Activated B cell treated with CpG ODN at 0.5 μM for 24 hours (primary cell): ENCODE data around the gene DYNAP. TPM values are rescaled to one million over a fixed set of nuclear protein-coding genes. Genes with fewer than 3 reads are reported as not detected.

Experiments used
- ATAC-seq: fragments of 200-7000 bp; cut with Tn5 transposase; one replicate; pipeline ENCODE4 v1.10.0; 2021; ENCODE audit warnings: low read depth, mild to moderate bottlenecking, moderate library complexity
- CTCF ChIA-PET: fragments of 350-600 bp; sonication (Branson Sonifier 250); formaldehyde crosslinking; loops from one replicate; lab custom pipeline; 2021; ENCODE audit warnings: antibody characterized with exemption; lab: Charles Lee
- POLR2A ChIA-PET: fragments of 350-600 bp; sonication (Branson Sonifier 250); formaldehyde crosslinking; loops from one replicate; lab custom pipeline; 2021; ENCODE audit warnings: antibody characterized with exemption; lab: Charles Lee
- DNase-seq: peaks from one replicate; pipeline ENCODE4 v3.0.0; 2022
- H3K27ac Mint-ChIP-seq: one replicate; pipeline ENCODE4 v1.8.0; 2020; ENCODE audit warnings: mixed read lengths
- H3K27me3 Mint-ChIP-seq: one replicate; pipeline ENCODE4 v1.8.0; 2021; ENCODE audit warnings: mixed read lengths
- H3K36me3 Mint-ChIP-seq: one replicate; pipeline ENCODE4 v1.8.0; 2021; ENCODE audit warnings: low read depth, mixed read lengths
- H3K4me1 Mint-ChIP-seq: one replicate; pipeline ENCODE4 v1.8.0; 2021; ENCODE audit warnings: mixed read lengths
- H3K4me3 Mint-ChIP-seq: one replicate; pipeline ENCODE4 v1.8.0; 2020; ENCODE audit warnings: mild to moderate bottlenecking, mixed read lengths
- H3K9me3 Mint-ChIP-seq: one replicate; pipeline ENCODE4 v1.8.0; 2020; ENCODE audit warnings: mixed read lengths
- intact Hi-C: fragments of 100-400 bp; cut with micrococcal nuclease; formaldehyde crosslinking; loops from one replicate; pipeline ENCODE4 v1.15.1; 2024
- total RNA-seq: library from RNA; stranded (reverse); gene quantifications from 2 replicates; pipeline ENCODE4 v1.2.3, GENCODE V29; 2022
- TF ChIP-seq, protein P1 (sequence below): fragments of 200-600 bp; IDR thresholded peaks from one replicate; pipeline ENCODE4 v1.8.0; 2022; ENCODE audit warnings: antibody characterized with exemption, mild to moderate bottlenecking

Gene DYNAP
- total RNA-seq, 1 donor from 2014 or later, result not detected

- H3K36me3 Mint-ChIP-seq, result no peaks in the 10 kb centered on the region
- TF ChIP-seq, protein P1, sequence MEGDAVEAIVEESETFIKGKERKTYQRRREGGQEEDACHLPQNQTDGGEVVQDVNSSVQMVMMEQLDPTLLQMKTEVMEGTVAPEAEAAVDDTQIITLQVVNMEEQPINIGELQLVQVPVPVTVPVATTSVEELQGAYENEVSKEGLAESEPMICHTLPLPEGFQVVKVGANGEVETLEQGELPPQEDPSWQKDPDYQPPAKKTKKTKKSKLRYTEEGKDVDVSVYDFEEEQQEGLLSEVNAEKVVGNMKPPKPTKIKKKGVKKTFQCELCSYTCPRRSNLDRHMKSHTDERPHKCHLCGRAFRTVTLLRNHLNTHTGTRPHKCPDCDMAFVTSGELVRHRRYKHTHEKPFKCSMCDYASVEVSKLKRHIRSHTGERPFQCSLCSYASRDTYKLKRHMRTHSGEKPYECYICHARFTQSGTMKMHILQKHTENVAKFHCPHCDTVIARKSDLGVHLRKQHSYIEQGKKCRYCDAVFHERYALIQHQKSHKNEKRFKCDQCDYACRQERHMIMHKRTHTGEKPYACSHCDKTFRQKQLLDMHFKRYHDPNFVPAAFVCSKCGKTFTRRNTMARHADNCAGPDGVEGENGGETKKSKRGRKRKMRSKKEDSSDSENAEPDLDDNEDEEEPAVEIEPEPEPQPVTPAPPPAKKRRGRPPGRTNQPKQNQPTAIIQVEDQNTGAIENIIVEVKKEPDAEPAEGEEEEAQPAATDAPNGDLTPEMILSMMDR, result no peak
- ATAC-seq (no peak), DNase-seq (no peak)
- ChIA-PET CTCF (no interaction called here), POLR2A (no interaction called here)
- H3K9me3 Mint-ChIP-seq, result no peaks in the 10 kb centered on the region
- intact Hi-C loops, result no loop called here
- no peaks in the 10 kb centered on the region for H3K4me1 Mint-ChIP-seq
- H3K4me3 Mint-ChIP-seq, result no peak overlapping the region
- H3K27ac Mint-ChIP-seq, result no peak overlapping the region
- H3K27me3 Mint-ChIP-seq, result no peaks in the 10 kb centered on the region
Measured at GRCh38 chr18:54604211-54604610, 13.2 kb downstream of the DYNAP start.

- Mint-ChIP-seq H3K9me3 (no peaks in the 10 kb centered on the region), H3K4me3 (no peak overlapping the region), H3K36me3 (no peaks in the 10 kb centered on the region), H3K4me1 (no peaks in the 10 kb centered on the region), H3K27ac (no peak overlapping the region), H3K27me3 (no peaks in the 10 kb centered on the region)
- ATAC-seq, result no peak
- intact Hi-C loops, result no loop called here
- ChIA-PET CTCF (no interaction called here), POLR2A (no interaction called here)
- TF ChIP-seq, protein P1, result no peak
- no peak for DNase-seq
Measured at GRCh38 chr18:54606835-54607212, 15.8 kb downstream of the DYNAP start.

DNA sequence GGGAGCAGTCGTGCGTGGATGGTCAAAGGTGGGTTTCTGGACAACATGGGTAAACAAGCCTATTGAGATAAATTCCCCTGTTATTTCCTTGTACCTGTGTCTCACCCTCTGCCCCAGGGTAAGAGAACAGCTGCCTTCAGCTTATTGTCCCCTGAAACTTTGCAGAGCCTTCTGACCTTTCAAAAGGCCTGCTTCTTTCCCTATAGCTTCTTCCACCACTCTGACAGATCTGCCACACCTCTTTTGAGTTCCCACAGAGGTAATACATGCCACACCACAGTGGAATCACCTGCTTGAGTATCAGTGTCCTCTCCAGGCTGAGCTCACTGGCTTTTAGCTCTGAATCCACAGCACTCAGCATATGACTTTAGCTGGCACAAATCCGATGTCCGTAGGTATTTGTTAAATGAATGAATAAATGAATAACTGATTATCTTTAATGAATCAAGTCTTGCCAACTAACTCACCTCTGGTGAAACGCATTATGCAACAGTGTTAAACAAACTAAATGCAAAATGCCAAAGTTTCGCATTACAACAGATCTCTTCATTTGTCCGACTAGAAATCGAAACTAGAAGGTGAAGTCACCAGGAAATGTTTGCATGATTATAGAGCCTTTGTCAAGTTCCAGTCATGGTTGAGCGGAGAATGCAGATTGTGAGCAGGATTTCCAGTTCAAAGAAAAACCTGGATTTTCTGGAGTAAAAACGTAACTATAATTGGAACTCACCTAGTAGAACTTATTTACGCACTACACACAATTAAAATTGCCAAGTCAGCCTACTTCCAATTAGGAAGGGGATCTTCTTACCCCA lies 16.4 kb downstream of the DYNAP start:
- intact Hi-C loops, result no loop called here
- H3K4me1 Mint-ChIP-seq, result no peaks in the 10 kb centered on the region
- ChIA-PET CTCF (no interaction called here), POLR2A (no interaction called here)
- no peaks in the 10 kb centered on the region for H3K36me3 Mint-ChIP-seq
- no peak overlapping the region for H3K27ac Mint-ChIP-seq
- H3K4me3 Mint-ChIP-seq, result no peak overlapping the region
- ATAC-seq (no peak), DNase-seq (no peak)
- no peaks in the 10 kb centered on the region for H3K9me3 Mint-ChIP-seq
- TF ChIP-seq, protein P1, result no peak
- H3K27me3 Mint-ChIP-seq, result no peaks in the 10 kb centered on the region

GRCh38 chr18:54608028-54608642 lies 17.1 kb downstream of the DYNAP start:
- ChIA-PET POLR2A (no interaction called here), CTCF (no interaction called here)
- no peak overlapping the region for H3K4me3 Mint-ChIP-seq
- H3K27me3 Mint-ChIP-seq, result no peaks in the 10 kb centered on the region
- intact Hi-C loops, result no loop called here
- no peak for DNase-seq
- H3K9me3 Mint-ChIP-seq, result no peaks in the 10 kb centered on the region
- H3K27ac Mint-ChIP-seq, result no peak overlapping the region
- no peak for ATAC-seq
- H3K36me3 Mint-ChIP-seq, result no peaks in the 10 kb centered on the region
- TF ChIP-seq, protein P1, result no peak
- H3K4me1 Mint-ChIP-seq, result no peaks in the 10 kb centered on the region

- TF ChIP-seq, protein P1, result no peak
- ATAC-seq (no peak), DNase-seq (no peak)
- CTCF ChIA-PET, result no interaction called here
- Mint-ChIP-seq H3K27ac (no peak overlapping the region), H3K27me3 (no peaks in the 10 kb centered on the region), H3K4me3 (no peak overlapping the region), H3K36me3 (no peaks in the 10 kb centered on the region), H3K4me1 (no peaks in the 10 kb centered on the region), H3K9me3 (no peaks in the 10 kb centered on the region)
- intact Hi-C loops, result no loop called here
- POLR2A ChIA-PET, result no interaction called here
Measured at GRCh38 chr18:54611816-54612215, 20.8 kb downstream of the DYNAP start.
